MM.1S (cell line): Measurements from ENCODE around the gene MED27.
"Not testable (repeated sequence)": the region's sequence is repeated elsewhere in the genome, so short reads cannot be mapped to it uniquely, and the experiment has no call there.

Experiments used
- DNase-seq: peaks from one replicate; pipeline ENCODE4 v3.0.0-alpha.2; 2015
- H2AFZ ChIP-seq: fragments of 300-600 bp; sonication (generic); 2 replicates; pipeline ENCODE4 v1.6.0; 2016; ENCODE audit warnings: antibody characterized with exemption, low read length
- H3F3A ChIP-seq: fragments of 300-600 bp; sonication (generic); 2 replicates; pipeline ENCODE4 v1.6.1; 2016; ENCODE audit warnings: mild to moderate bottlenecking, antibody characterized with exemption, low read length, moderate library complexity, mixed read lengths; ENCODE audit not compliant: insufficient read depth
- H3K27ac ChIP-seq: fragments of 300-600 bp; sonication (generic); 2 replicates; pipeline ENCODE4 v1.5.1; 2016; ENCODE audit warnings: mild to moderate bottlenecking, low read length
- H3K27me3 ChIP-seq: fragments of 300-600 bp; sonication (generic); replicated peaks from 2 replicates; pipeline ENCODE4 v1.6.0; 2016; ENCODE audit warnings: low read length; ENCODE audit not compliant: insufficient read depth
- H3K36me3 ChIP-seq: fragments of 300-600 bp; sonication (generic); replicated peaks from 2 replicates; pipeline ENCODE4 v1.6.1; 2016; ENCODE audit warnings: mild to moderate bottlenecking, low read length, mixed read lengths; ENCODE audit not compliant: insufficient read depth
- H3K4me1 ChIP-seq: fragments of 300-600 bp; sonication (generic); 2 replicates; pipeline ENCODE4 v1.6.1; 2016; ENCODE audit warnings: low read length, mixed read lengths
- H3K4me2 ChIP-seq: fragments of 300-600 bp; sonication (generic); 2 replicates; pipeline ENCODE4 v1.6.0; 2016; ENCODE audit warnings: low read depth, low read length
- H3K4me3 ChIP-seq: fragments of 300-600 bp; sonication (generic); 2 replicates; pipeline ENCODE4 v1.5.1; 2016; ENCODE audit warnings: low read length, mixed read lengths
- H3K79me2 ChIP-seq: fragments of 300-600 bp; sonication (generic); 2 replicates; pipeline ENCODE4 v1.6.1; 2016; ENCODE audit warnings: mixed run types, low read length, mixed read lengths
- H3K9ac ChIP-seq: fragments of 300-600 bp; sonication (generic); 2 replicates; pipeline ENCODE4 v1.6.1; 2016; ENCODE audit warnings: low read length, mixed read lengths
- H3K9me2 ChIP-seq: fragments of 300-600 bp; sonication (generic); replicated peaks from 2 replicates; pipeline ENCODE4 v1.6.1; 2016; ENCODE audit warnings: mild to moderate bottlenecking, low read length, mixed read lengths; ENCODE audit not compliant: insufficient read depth
- H3K9me3 ChIP-seq: fragments of 300-600 bp; sonication (generic); replicated peaks from 2 replicates; pipeline ENCODE4 v1.6.1; 2016; ENCODE audit warnings: mild to moderate bottlenecking, low read length, mixed read lengths; ENCODE audit not compliant: insufficient read depth
- H4K20me1 ChIP-seq: fragments of 300-600 bp; sonication (generic); 2 replicates; pipeline ENCODE4 v1.6.1; 2016; ENCODE audit warnings: mild to moderate bottlenecking, low read length, moderate library complexity, mixed read lengths; ENCODE audit not compliant: insufficient read depth
- CTCF ChIP-seq: fragments of 300-600 bp; sonication (generic); IDR thresholded peaks from 2 replicates; pipeline ENCODE4 v1.5.1; 2016; ENCODE audit warnings: antibody characterized with exemption, low read length, mixed read lengths
- EZH2 ChIP-seq: fragments of 300-600 bp; sonication (generic); optimal IDR thresholded peaks from 2 replicates; pipeline ENCODE3; 2017; ENCODE audit warnings: low read depth, mild to moderate bottlenecking, antibody characterized with exemption, low read length, mixed read lengths
- EZH2phosphoT487 ChIP-seq: fragments of 300-600 bp; sonication (generic); IDR thresholded peaks from 2 replicates; pipeline ENCODE4 v1.6.1; 2018; ENCODE audit warnings: antibody characterized with exemption, low read length

The MED27 gene

GRCh38 chr9:132014218-132014805 lies 65.4 kb downstream of the MED27 start:
- no peak overlapping the region for H3K9ac ChIP-seq
- H3K4me2 ChIP-seq, result no peak overlapping the region
- H4K20me1 ChIP-seq, result no peaks in the 10 kb centered on the region
- H3K36me3 ChIP-seq, result no peaks in the 10 kb centered on the region
- H2AFZ ChIP-seq, result no peak overlapping the region
- no peak for TF ChIP-seq EZH2phosphoT487
- H3K79me2 ChIP-seq, result no peaks in the 10 kb centered on the region
- no peaks in the 10 kb centered on the region for H3K4me1 ChIP-seq
- H3K9me3 ChIP-seq, result no peaks in the 10 kb centered on the region
- no peaks in the 10 kb centered on the region for H3K27me3 ChIP-seq
- no peaks in the 10 kb centered on the region for H3F3A ChIP-seq
- no peaks in the 10 kb centered on the region for H3K9me2 ChIP-seq
- no peak overlapping the region for H3K27ac ChIP-seq
- H3K4me3 ChIP-seq, result no peak overlapping the region
- no peak for DNase-seq

GRCh38 chr9:132012704-132013357 lies 66.8 kb downstream of the MED27 start:
- Histone ChIP-seq H2AFZ (no peak overlapping the region), H3K36me3 (no peaks in the 10 kb centered on the region), H4K20me1 (no peaks in the 10 kb centered on the region), H3F3A (no peaks in the 10 kb centered on the region), H3K27ac (no peak overlapping the region), H3K9me2 (no peaks in the 10 kb centered on the region), H3K9ac (no peak overlapping the region), H3K4me2 (no peak overlapping the region), H3K27me3 (no peaks in the 10 kb centered on the region), H3K79me2 (no peaks in the 10 kb centered on the region), H3K9me3 (no peaks in the 10 kb centered on the region), H3K4me3 (no peak overlapping the region), H3K4me1 (no peaks in the 10 kb centered on the region)
- DNase-seq, result no peak
- TF ChIP-seq EZH2phosphoT487 (no peak), CTCF (no peak), EZH2 (no peak)

DNA sequence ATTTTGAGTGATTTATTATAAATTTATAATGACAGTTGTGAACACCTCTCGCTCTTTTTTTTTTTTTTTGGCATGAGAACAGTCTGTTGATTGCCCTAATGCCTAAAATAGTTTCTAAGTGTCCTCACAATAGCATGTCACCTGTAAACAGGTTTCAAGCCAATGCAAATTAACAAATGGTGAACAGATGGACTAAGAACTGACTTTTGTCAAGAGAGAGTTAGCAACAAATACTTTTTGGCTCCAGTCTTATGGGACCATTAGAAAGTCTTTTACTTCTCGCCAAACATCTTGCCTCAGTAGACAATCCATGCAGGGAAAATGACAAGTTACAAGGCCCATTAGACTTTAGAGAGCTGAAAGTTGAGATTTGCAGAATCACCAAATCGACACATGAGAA lies 67.8 kb downstream of the MED27 start:
- no peaks in the 10 kb centered on the region for H3K79me2 ChIP-seq
- no peaks in the 10 kb centered on the region for H3K9me2 ChIP-seq
- H3K4me3 ChIP-seq, result no peak overlapping the region
- H3K4me2 ChIP-seq, result no peak overlapping the region
- TF ChIP-seq EZH2 (no peak), EZH2phosphoT487 (no peak), CTCF (no peak)
- no peaks in the 10 kb centered on the region for H3K27me3 ChIP-seq
- no peaks in the 10 kb centered on the region for H3K36me3 ChIP-seq
- H2AFZ ChIP-seq, result no peak overlapping the region
- no peak for DNase-seq
- H3K9ac ChIP-seq, result no peak overlapping the region
- no peaks in the 10 kb centered on the region for H4K20me1 ChIP-seq
- H3K9me3 ChIP-seq, result no peaks in the 10 kb centered on the region
- H3K27ac ChIP-seq, result no peak overlapping the region
- H3F3A ChIP-seq, result no peaks in the 10 kb centered on the region
- no peaks in the 10 kb centered on the region for H3K4me1 ChIP-seq

- H3K9me2 ChIP-seq, result no peaks in the 10 kb centered on the region
- no peak overlapping the region for H3K27ac ChIP-seq
- no peaks in the 10 kb centered on the region for H3K36me3 ChIP-seq
- TF ChIP-seq CTCF (no peak), EZH2phosphoT487 (no peak), EZH2 (no peak)
- H3K4me1 ChIP-seq, result no peaks in the 10 kb centered on the region
- no peak overlapping the region for H3K9ac ChIP-seq
- H3K4me3 ChIP-seq, result no peak overlapping the region
- DNase-seq, result no peak
- H3K4me2 ChIP-seq, result no peak overlapping the region
- no peaks in the 10 kb centered on the region for H3F3A ChIP-seq
- no peak overlapping the region for H2AFZ ChIP-seq
- H3K79me2 ChIP-seq, result no peaks in the 10 kb centered on the region
- H3K27me3 ChIP-seq, result no peaks in the 10 kb centered on the region
- no peaks in the 10 kb centered on the region for H3K9me3 ChIP-seq
- H4K20me1 ChIP-seq, result no peaks in the 10 kb centered on the region
Measured at GRCh38 chr9:132011309-132011708, 68.4 kb downstream of the MED27 start.

DNA sequence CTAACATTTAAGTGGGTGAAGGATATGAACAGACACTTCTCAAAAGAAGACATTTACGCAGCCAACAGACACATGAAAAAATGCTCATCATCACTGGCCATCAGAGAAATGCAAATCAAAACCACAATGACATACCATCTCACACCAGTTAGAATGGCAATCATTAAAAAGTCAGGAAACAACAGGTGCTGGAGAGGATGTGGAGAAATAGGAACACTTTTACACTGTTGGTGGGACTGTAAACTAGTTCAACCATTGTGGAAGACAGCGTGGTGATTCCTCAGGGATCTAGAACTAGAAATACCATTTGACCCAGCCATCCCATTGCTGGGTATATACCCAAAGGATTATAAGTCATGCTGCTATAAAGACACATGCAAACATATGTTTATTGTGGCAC lies 69.5 kb downstream of the MED27 start:
- H3K4me3 ChIP-seq, H3K9me3 ChIP-seq, H2AFZ ChIP-seq, H3K27ac ChIP-seq, H3K79me2 ChIP-seq, H3K36me3 ChIP-seq, H3K9me2 ChIP-seq, H3K4me1 ChIP-seq, H3F3A ChIP-seq, H3K27me3 ChIP-seq, H3K4me2 ChIP-seq, H4K20me1 ChIP-seq, DNase-seq, H3K9ac ChIP-seq: not testable (repeated sequence)
